SK-N-SH (cell line): Measurements from ENCODE around the gene CAMKMT. TPM values are rescaled to one million over a fixed set of nuclear protein-coding genes. Genes with fewer than 3 reads are reported as not detected.

Source experiments
- CTCF ChIA-PET: fragments of 300-600, 350-600 bp; formaldehyde crosslinking; extraction: SDS; loops from one replicate; lab custom pipeline; 2021; lab: Yijun Ruan, JAX
- POLR2A ChIA-PET: fragments of 350-600 bp; sonication (Branson Sonifier 250); formaldehyde crosslinking; extraction: SDS; loops from one replicate; lab custom pipeline; 2020; ENCODE audit warnings: antibody characterized with exemption, inconsistent platforms; lab: Yijun Ruan, JAX
- DNase-seq: peaks from one replicate; pipeline ENCODE4 v3.0.0; 2012
- H2AFZ ChIP-seq: fragments of 200-600 bp; sonication (generic); 2 replicates; pipeline ENCODE4 v1.8.1; 2016; ENCODE audit warnings: antibody characterized with exemption, mild to moderate bottlenecking, low read depth
- H3F3A ChIP-seq: fragments of 200-600 bp; sonication (generic); replicated peaks from 2 replicates; pipeline ENCODE3; 2016; ENCODE audit warnings: antibody characterized with exemption, mild to moderate bottlenecking; ENCODE audit not compliant: insufficient read depth
- H3K27ac ChIP-seq, 2 experiments: fragments of 200-500 bp in 1 of 2; fragments of 200-600 bp in 1 of 2; sonication (Bioruptor generic) in 1 of 2; sonication (generic), shearing (Covaris generic) in 1 of 2; 2 replicates each; pipeline versions ENCODE4 v1.5.1 to v1.6.1; 2014 to 2016; ENCODE audit warnings: low read depth in 2 of 2, inconsistent platforms in 1 of 2, low read length in 1 of 2, mild to moderate bottlenecking in 1 of 2, mixed read lengths in 1 of 2
- H3K27me3 ChIP-seq: fragments of 200-600 bp; sonication (generic), shearing (Covaris generic); 2 replicates; pipeline ENCODE4 v1.6.1; 2016; ENCODE audit warnings: mixed run types; ENCODE audit not compliant: insufficient read depth
- H3K36me3 ChIP-seq, 2 experiments: fragments of 200-500 bp in 1 of 2; fragments of 200-600 bp in 1 of 2; sonication (Bioruptor generic) in 1 of 2; sonication (generic) in 1 of 2; replicated peaks in 1 of 2; 2 replicates each; pipeline versions ENCODE3 to v1.5.1; 2014 to 2016; ENCODE audit warnings: low read length in 1 of 2, mild to moderate bottlenecking in 1 of 2; ENCODE audit not compliant: insufficient read depth in 2 of 2, control insufficient read depth in 1 of 2
- H3K4me1 ChIP-seq, 2 experiments: fragments of 200-500 bp in 1 of 2; fragments of 200-600 bp in 1 of 2; sonication (Bioruptor generic) in 1 of 2; sonication (generic), shearing (Covaris generic) in 1 of 2; 2 replicates each; pipeline versions ENCODE4 v1.5.1 to v1.6.1; 2014 to 2016; ENCODE audit warnings: low read depth in 1 of 2, low read length in 1 of 2, mixed run types in 1 of 2; ENCODE audit not compliant: insufficient read depth in 2 of 2, control insufficient read depth in 1 of 2
- H3K4me2 ChIP-seq: fragments of 200-600 bp; sonication (generic), shearing (Covaris generic); 2 replicates; pipeline ENCODE4 v1.6.1; 2017; ENCODE audit warnings: mixed run types
- H3K4me3 ChIP-seq, 2 experiments: fragments of 200-500 bp in 1 of 2; fragments of 200-600 bp in 1 of 2; sonication (Bioruptor generic) in 1 of 2; sonication (generic), shearing (Covaris generic) in 1 of 2; 2 replicates each; pipeline versions ENCODE4 v1.5.1 to v1.8.1; 2014 to 2016; ENCODE audit warnings: low read depth in 2 of 2, inconsistent platforms in 1 of 2, low read length in 1 of 2, mild to moderate bottlenecking in 1 of 2, mixed read lengths in 1 of 2, moderate library complexity in 1 of 2
- H3K79me2 ChIP-seq: fragments of 200-600 bp; sonication (generic); 2 replicates; pipeline ENCODE4 v1.8.1; 2017; ENCODE audit warnings: mild to moderate bottlenecking; ENCODE audit not compliant: insufficient read depth
- H3K9ac ChIP-seq: fragments of 200-600 bp; sonication (generic); 2 replicates; pipeline ENCODE4 v1.6.1; 2017; ENCODE audit warnings: mixed run types
- H3K9me2 ChIP-seq: fragments of 200-600 bp; sonication (generic); 2 replicates; pipeline ENCODE4 v1.6.1; 2017; ENCODE audit warnings: mixed run types
- H3K9me3 ChIP-seq: fragments of 200-600 bp; sonication (generic); 2 replicates; pipeline ENCODE4 v1.6.1; 2017; ENCODE audit warnings: mixed run types, mild to moderate bottlenecking, moderate library complexity
- H4K20me1 ChIP-seq: fragments of 200-600 bp; sonication (generic); 2 replicates; pipeline ENCODE4 v1.6.1; 2017; ENCODE audit warnings: mild to moderate bottlenecking, mixed run types; ENCODE audit not compliant: insufficient read depth
- ELF1 ChIP-seq: IDR thresholded peaks from 2 replicates; pipeline ENCODE4 v1.4.0; 2012
- EP300 ChIP-seq, 2 experiments: IDR thresholded peaks; 2 replicates each; pipeline versions ENCODE4 v1.4.0 to v1.6.1; 2012; ENCODE audit warnings: borderline replicate concordance in 1 of 2, low read depth in 1 of 2, low read length in 1 of 2
- FOSL2 ChIP-seq: IDR thresholded peaks from 2 replicates; pipeline ENCODE4 v1.4.0; 2012; ENCODE audit warnings: low read depth, mild to moderate bottlenecking, moderate library complexity, borderline replicate concordance
- FOXJ3 ChIP-seq: sonication (generic); formaldehyde crosslinking; IDR thresholded peaks from 2 replicates; pipeline ENCODE4 v1.5.1; 2020; ENCODE audit warnings: mild to moderate bottlenecking, missing genetic modification reagents
- GATA2 ChIP-seq: sonication (generic); formaldehyde crosslinking; IDR thresholded peaks from 2 replicates; pipeline ENCODE4 v1.5.0; 2020; ENCODE audit warnings: mild to moderate bottlenecking, missing genetic modification reagents
- MEF2A ChIP-seq: IDR thresholded peaks from 2 replicates; pipeline ENCODE4 v1.4.0; 2012; ENCODE audit warnings: low read depth, borderline replicate concordance
- PBX3 ChIP-seq: IDR thresholded peaks from 2 replicates; pipeline ENCODE4; 2012
- TCF12 ChIP-seq: IDR thresholded peaks from 2 replicates; pipeline ENCODE4 v1.4.0; 2012
- USF1 ChIP-seq: IDR thresholded peaks from 2 replicates; pipeline ENCODE4 v1.4.0; 2012; ENCODE audit warnings: low read depth, borderline replicate concordance
- USF2 ChIP-seq: fragments of 150-350 bp; IDR thresholded peaks from 2 replicates; pipeline ENCODE4 v1.6.1; 2017; ENCODE audit warnings: antibody characterized with exemption, low read length, low read depth, borderline replicate concordance
- ZBTB33 ChIP-seq: IDR thresholded peaks from 2 replicates; pipeline ENCODE4 v1.4.0; 2012; ENCODE audit warnings: low read depth, borderline replicate concordance
- WGBS: methylation state at CpG from one replicate; pipeline ENCODE4 v1.1.6; 2017; ENCODE audit warnings: low lambda C conversion rate; 5-methylcytosine and 5-hydroxymethylcytosine counted together
- polyA plus RNA-seq, 3 experiments: library from polyadenylated mRNA; depleted of rRNA; stranded (reverse); fragments of >200 nt; gene quantifications; 2 replicates each; pipeline ENCODE4 v1.2.3, GENCODE V29; 2012

The CAMKMT gene
- polyA plus RNA-seq, 1 of the 3 experiments (the other 2 are of a cell fraction): 5.9 TPM

- TF ChIP-seq ZBTB33 (no peak), EP300 (IDR thresholded peaks at IDR 0.05; ENCODE audit: borderline replicate concordance in 1 of 2, low read depth in 1 of 2, low read length in 1 of 2) (peak; percentile 34 to 97; a peak in 3 of 4 replicates), MEF2A (no peak), PBX3 (peak; percentile 64), ELF1 (no peak), TCF12 (peak; percentile 85), USF2 (no peak), FOSL2 (no peak)
Observed at GRCh38 chr2:44680983-44681531, 319.3 kb downstream of the CAMKMT start (continued).

- no peaks in the 10 kb centered on the region for H3K79me2 ChIP-seq
- H3K4me1 ChIP-seq: peaks cover 10 to 70% of the 10 kb centered on the region in 2 experiments; a peak in 2 of 4 replicates
- 83% methylated on average over 6 of the region's 6 CpGs for WGBS
- peak overlapping the region in 1 of 2 experiments; percentile 100; a peak in 2 of 4 replicates for H3K27ac ChIP-seq
- no peaks in the 10 kb centered on the region for H3K9me3 ChIP-seq
- H4K20me1 ChIP-seq: no peaks in the 10 kb centered on the region
- DNase-seq: peak; percentile 40
- CTCF ChIA-PET: interaction anchor here (0.6 to 4.2 kb wide), 7 partner anchors 17 to 273 kb away, joined by 3 to 25 read pairs (median 7); no protein-coding TSS in a partner anchor
- no peak overlapping the region for H3K9ac ChIP-seq
- no peak overlapping the region for H3K4me3 ChIP-seq
- H3K36me3 ChIP-seq: no peaks in the 10 kb centered on the region
- H2AFZ ChIP-seq: no peak overlapping the region
- no peaks in the 10 kb centered on the region for H3K27me3 ChIP-seq
- no peaks in the 10 kb centered on the region; the same call in 1 of the 2 replicates for H3K9me2 ChIP-seq
- H3F3A ChIP-seq: no peaks in the 10 kb centered on the region
- H3K4me2 ChIP-seq: no peak overlapping the region
- POLR2A ChIA-PET: interaction anchor here (0.7 to 1.4 kb wide), 3 partner anchors 91 to 258 kb away, joined by 3 read pairs; no protein-coding TSS in a partner anchor
- no peak for TF ChIP-seq USF2
- no peak for TF ChIP-seq USF1
- peak; percentile 42; the same call in 1 of the 2 replicates for TF ChIP-seq FOXJ3 (CRISPR knock-in tag)
- TF ChIP-seq GATA2 (CRISPR knock-in tag): peak; percentile 41
- TF ChIP-seq EP300 (IDR thresholded peaks at IDR 0.05; ENCODE audit: borderline replicate concordance in 1 of 2, low read depth in 1 of 2, low read length in 1 of 2): peak in 1 of 2 experiments; percentile 40; a peak in 1 of 4 replicates
Observed at GRCh38 chr2:44682459-44682858, 320.7 kb downstream of the CAMKMT start.
